DOHH2 (cell line): Measurements from ENCODE around the gene ADAM11.

Experiments
- H3F3A ChIP-seq: fragments of 200-600 bp; sonication (generic), shearing (Covaris generic); 2 replicates; pipeline ENCODE4 v1.6.0; 2016; ENCODE audit warnings: antibody characterized with exemption, mild to moderate bottlenecking; ENCODE audit not compliant: control insufficient read depth, insufficient read depth
- H3K27ac ChIP-seq: fragments of 200-600 bp; sonication (generic); 2 replicates; pipeline ENCODE4 v1.5.1; 2014; ENCODE audit warnings: low read depth, mild to moderate bottlenecking, low read length, moderate library complexity
- H3K27me3 ChIP-seq: fragments of 200-600 bp; sonication (generic); 2 replicates; pipeline ENCODE4 v1.6.1; 2014; ENCODE audit warnings: mild to moderate bottlenecking, low read length, mixed read lengths; ENCODE audit not compliant: control insufficient read depth
- H3K36me3 ChIP-seq: fragments of 200-600 bp; sonication (generic); 2 replicates; pipeline ENCODE4 v1.6.1; 2014; ENCODE audit warnings: mild to moderate bottlenecking, low read length, moderate library complexity, mixed read lengths; ENCODE audit not compliant: control insufficient read depth
- H3K4me1 ChIP-seq: fragments of 200-600 bp; sonication (generic); 2 replicates; pipeline ENCODE4 v1.6.1; 2014; ENCODE audit warnings: mild to moderate bottlenecking, low read length, mixed read lengths; ENCODE audit not compliant: control insufficient read depth
- H3K4me2 ChIP-seq: fragments of 200-600 bp; sonication (generic); 2 replicates; pipeline ENCODE4 v1.6.0; 2014; ENCODE audit warnings: mild to moderate bottlenecking, low read length, moderate library complexity
- H3K4me3 ChIP-seq: fragments of 200-600 bp; sonication (generic); 2 replicates; pipeline ENCODE4 v1.5.1; 2014; ENCODE audit warnings: mild to moderate bottlenecking, low read length, mixed read lengths
- H3K79me2 ChIP-seq: fragments of 200-600 bp; sonication (generic); 2 replicates; pipeline ENCODE4 v1.6.1; 2014; ENCODE audit warnings: mild to moderate bottlenecking, low read length, mixed read lengths; ENCODE audit not compliant: control insufficient read depth
- H3K9me2 ChIP-seq: fragments of 200-600 bp; sonication (generic); replicated peaks from 2 replicates; pipeline ENCODE4 v1.6.1; 2014; ENCODE audit warnings: mild to moderate bottlenecking, low read length, mixed read lengths; ENCODE audit not compliant: control insufficient read depth
- H3K9me3 ChIP-seq: fragments of 200-600 bp; sonication (generic); 2 replicates; pipeline ENCODE4 v1.6.1; 2014; ENCODE audit warnings: antibody characterized with exemption, low read length, mixed read lengths; ENCODE audit not compliant: control insufficient read depth, insufficient read depth
- H4K20me1 ChIP-seq: fragments of 200-600 bp; sonication (generic); 2 replicates; pipeline ENCODE4 v1.6.0; 2014; ENCODE audit warnings: low read depth, mild to moderate bottlenecking, antibody characterized with exemption, low read length, moderate library complexity; ENCODE audit not compliant: control insufficient read depth, insufficient read depth
- EZH2phosphoT487 ChIP-seq: fragments of 200-600 bp; sonication (generic); IDR thresholded peaks from 2 replicates; pipeline ENCODE4 v1.6.1; 2017; ENCODE audit warnings: borderline replicate concordance, mild to moderate bottlenecking, antibody characterized with exemption, low read length, moderate library complexity, mixed read lengths
- TF ChIP-seq, protein P1 (sequence below): fragments of 200-600 bp; sonication (generic); IDR thresholded peaks from one replicate; pipeline ENCODE4 v1.5.1; 2014; ENCODE audit warnings: antibody characterized with exemption, mild to moderate bottlenecking, low read depth, low read length; ENCODE audit not compliant: poor library complexity, severe bottlenecking

Gene ADAM11

DNA sequence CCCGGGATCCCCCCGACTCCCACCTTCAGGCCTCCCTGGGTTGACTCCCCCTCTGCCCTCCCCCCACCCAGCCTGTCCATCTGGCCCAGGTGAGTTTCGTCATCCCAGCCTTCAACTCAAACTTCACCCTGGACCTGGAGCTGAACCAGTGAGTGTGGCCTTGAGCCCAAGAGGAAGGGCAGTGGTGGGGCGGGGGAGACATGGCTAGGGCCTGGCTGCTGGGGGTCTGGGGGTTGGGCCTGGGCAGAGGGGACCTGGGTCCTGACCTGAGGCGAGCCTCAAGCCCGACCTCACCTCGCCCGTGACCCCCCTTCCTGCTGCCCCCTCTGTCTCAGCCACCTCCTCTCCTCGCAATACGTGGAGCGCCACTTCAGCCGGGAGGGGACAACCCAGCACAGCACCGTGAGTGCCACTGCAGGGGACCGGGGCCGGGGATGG, 10.9 kb downstream of the ADAM11 start:
- H3K79me2 ChIP-seq = no peaks in the 10 kb centered on the region
- H3K4me1 ChIP-seq = peaks cover 3% of the 10 kb centered on the region; the same call in 1 of the 2 replicates
- H3F3A ChIP-seq = no peaks in the 10 kb centered on the region
- no peaks in the 10 kb centered on the region for H4K20me1 ChIP-seq
- no peak overlapping the region for H3K4me2 ChIP-seq
- no peak overlapping the region for H3K4me3 ChIP-seq
- no peaks in the 10 kb centered on the region for H3K9me3 ChIP-seq
- TF ChIP-seq, protein P1, sequence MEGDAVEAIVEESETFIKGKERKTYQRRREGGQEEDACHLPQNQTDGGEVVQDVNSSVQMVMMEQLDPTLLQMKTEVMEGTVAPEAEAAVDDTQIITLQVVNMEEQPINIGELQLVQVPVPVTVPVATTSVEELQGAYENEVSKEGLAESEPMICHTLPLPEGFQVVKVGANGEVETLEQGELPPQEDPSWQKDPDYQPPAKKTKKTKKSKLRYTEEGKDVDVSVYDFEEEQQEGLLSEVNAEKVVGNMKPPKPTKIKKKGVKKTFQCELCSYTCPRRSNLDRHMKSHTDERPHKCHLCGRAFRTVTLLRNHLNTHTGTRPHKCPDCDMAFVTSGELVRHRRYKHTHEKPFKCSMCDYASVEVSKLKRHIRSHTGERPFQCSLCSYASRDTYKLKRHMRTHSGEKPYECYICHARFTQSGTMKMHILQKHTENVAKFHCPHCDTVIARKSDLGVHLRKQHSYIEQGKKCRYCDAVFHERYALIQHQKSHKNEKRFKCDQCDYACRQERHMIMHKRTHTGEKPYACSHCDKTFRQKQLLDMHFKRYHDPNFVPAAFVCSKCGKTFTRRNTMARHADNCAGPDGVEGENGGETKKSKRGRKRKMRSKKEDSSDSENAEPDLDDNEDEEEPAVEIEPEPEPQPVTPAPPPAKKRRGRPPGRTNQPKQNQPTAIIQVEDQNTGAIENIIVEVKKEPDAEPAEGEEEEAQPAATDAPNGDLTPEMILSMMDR = no peak
- TF ChIP-seq EZH2phosphoT487 = no peak
- no peak overlapping the region for H3K27ac ChIP-seq
- H3K36me3 ChIP-seq = no peaks in the 10 kb centered on the region
- H3K27me3 ChIP-seq = peaks cover 8% of the 10 kb centered on the region; the same call in 1 of the 2 replicates
- no peaks in the 10 kb centered on the region for H3K9me2 ChIP-seq

DNA sequence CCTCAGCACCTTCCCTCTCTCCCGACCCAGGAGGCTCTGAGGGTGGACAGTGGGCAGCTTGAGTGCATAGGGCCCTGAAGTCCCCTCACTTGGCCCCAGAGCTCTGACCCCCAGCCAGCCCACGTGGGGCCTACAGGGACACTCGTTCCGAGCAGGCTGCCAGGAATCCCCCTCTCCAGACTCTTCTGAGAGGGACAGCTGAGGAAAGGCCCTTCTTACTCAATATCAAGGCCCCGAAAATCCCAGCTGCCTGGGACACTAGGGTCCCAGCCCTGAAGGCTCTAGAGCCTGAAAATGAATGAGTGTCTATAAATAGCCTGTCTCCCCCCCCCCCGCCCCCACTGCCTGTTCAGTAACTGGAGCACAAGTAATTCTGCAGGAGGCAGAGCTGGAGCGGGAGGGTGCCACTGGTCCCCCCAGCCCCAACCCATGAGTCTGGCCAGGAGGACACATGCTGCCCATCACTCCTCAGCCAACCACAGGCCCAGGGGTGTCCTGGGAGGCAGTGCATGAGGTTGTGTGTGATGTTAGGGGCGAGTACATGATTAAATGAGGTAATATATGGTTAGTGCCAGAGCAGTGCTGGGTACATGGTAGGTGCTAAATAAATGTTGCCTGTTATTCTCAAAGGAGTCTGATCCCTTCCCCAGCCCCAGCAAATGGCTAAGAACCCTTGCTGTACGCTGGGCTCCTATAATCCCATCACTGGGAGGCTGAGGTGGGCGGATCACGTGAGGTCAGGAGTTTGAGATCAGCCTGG, 11.6 kb downstream of the ADAM11 start:
- Histone ChIP-seq H3K27ac (no peak overlapping the region), H3K36me3 (no peaks in the 10 kb centered on the region)

DNA sequence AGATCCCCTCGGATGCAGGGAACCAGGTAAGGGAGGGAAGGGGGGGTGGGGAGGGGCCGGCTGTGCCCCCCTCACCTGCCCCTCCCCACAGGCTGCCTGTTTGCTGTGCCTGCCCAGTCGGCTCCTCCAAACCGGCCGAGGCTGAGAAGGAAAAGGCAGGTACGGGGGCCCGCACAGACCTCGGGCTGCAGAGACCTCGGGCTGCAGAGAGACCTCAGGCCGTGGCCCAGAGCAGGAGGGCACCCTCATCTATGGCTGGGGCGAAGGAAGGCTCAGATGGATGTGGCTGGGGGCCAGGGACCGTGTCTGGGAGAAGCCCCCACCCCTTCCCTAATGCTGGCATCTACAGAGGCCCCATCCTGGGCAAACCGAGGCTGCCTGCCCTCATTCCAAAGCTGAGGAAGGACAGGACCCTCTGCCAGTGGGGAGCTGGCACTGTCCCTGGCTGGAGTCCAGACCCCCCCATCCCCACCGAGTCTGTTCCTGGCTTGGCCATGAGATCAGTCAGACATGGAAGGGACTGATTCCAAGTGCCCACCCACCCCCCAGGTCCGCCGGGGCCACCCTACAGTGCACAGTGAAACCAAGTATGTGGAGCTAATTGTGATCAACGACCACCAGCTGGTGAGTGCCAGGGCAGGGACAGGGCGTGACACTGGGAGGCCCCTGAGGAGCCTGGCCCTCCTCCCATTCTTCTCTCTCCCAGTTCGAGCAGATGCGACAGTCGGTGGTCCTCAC, 13.7 kb downstream of the ADAM11 start:
- Histone ChIP-seq H3K4me3 (no peak overlapping the region), H3K36me3 (no peaks in the 10 kb centered on the region), H3K9me3 (no peaks in the 10 kb centered on the region), H3F3A (no peaks in the 10 kb centered on the region), H3K27ac (no peak overlapping the region), H3K9me2 (no peaks in the 10 kb centered on the region), H4K20me1 (0 out of 2 replicates have a peak, but pooled peaks cover 2% of the 10 kb centered on the region), H3K4me1 (peaks cover 15% of the 10 kb centered on the region), H3K4me2 (no peak overlapping the region), H3K27me3 (peaks cover 8% of the 10 kb centered on the region; the same call in 1 of the 2 replicates), H3K79me2 (no peaks in the 10 kb centered on the region)
- TF ChIP-seq EZH2phosphoT487 = no peak
- TF ChIP-seq, protein P1 = no peak

More for the DNA sequence above, 11.6 kb downstream of the ADAM11 start:
- Histone ChIP-seq H3K4me2 (no peak overlapping the region), H3K9me2 (no peaks in the 10 kb centered on the region), H3K4me1 (peaks cover 9% of the 10 kb centered on the region), H3K79me2 (no peaks in the 10 kb centered on the region), H3F3A (no peaks in the 10 kb centered on the region), H3K4me3 (no peak overlapping the region), H4K20me1 (no peaks in the 10 kb centered on the region), H3K27me3 (peaks cover 8% of the 10 kb centered on the region; the same call in 1 of the 2 replicates), H3K9me3 (no peaks in the 10 kb centered on the region)
- TF ChIP-seq, protein P1 = no peak
- TF ChIP-seq EZH2phosphoT487 = no peak
